HG03354 (cell line): Measurements from ENCODE around the gene ZNF430.

Source experiments
- ATAC-seq: cut with Tn5 transposase; IDR thresholded peaks from one replicate; pipeline ENCODE4 v1.9.1; 2021; ENCODE audit warnings: mild to moderate bottlenecking; ENCODE audit not compliant: unreplicated experiment, poor library complexity, severe bottlenecking

ZNF430 gene

GRCh38 chr19:21109116-21109515 lies 88.7 kb downstream of the ZNF430 start:
- ATAC-seq = no peak
